Activated T-cell treated with anti-CD3 and anti-CD28 coated beads, Interleukin-2, amount 50 U/mL, for 24 hours (primary cell): ENCODE measurements around the gene PYHIN1.

Experiments
- DNase-seq: peaks from one replicate; pipeline ENCODE4 v3.0.0-alpha.2; 2020
- H3K27ac Mint-ChIP-seq: 2 replicates; pipeline ENCODE4 v1.8.0; 2020; ENCODE audit warnings: mild to moderate bottlenecking, mixed read lengths
- H3K27me3 Mint-ChIP-seq: 2 replicates; pipeline ENCODE4 v1.8.0; 2020; ENCODE audit warnings: mixed read lengths
- H3K36me3 Mint-ChIP-seq: 2 replicates; pipeline ENCODE4 v1.8.0; 2020; ENCODE audit warnings: low read depth, mixed read lengths
- H3K4me1 Mint-ChIP-seq: 2 replicates; pipeline ENCODE4 v1.8.0; 2020; ENCODE audit warnings: low read depth, mixed read lengths
- H3K4me3 Mint-ChIP-seq: 2 replicates; pipeline ENCODE4 v1.8.0; 2020; ENCODE audit warnings: mild to moderate bottlenecking, moderate library complexity, mixed read lengths
- H3K9me3 Mint-ChIP-seq: 2 replicates; pipeline ENCODE4 v1.8.0; 2020; ENCODE audit warnings: mixed read lengths

Gene PYHIN1

DNA sequence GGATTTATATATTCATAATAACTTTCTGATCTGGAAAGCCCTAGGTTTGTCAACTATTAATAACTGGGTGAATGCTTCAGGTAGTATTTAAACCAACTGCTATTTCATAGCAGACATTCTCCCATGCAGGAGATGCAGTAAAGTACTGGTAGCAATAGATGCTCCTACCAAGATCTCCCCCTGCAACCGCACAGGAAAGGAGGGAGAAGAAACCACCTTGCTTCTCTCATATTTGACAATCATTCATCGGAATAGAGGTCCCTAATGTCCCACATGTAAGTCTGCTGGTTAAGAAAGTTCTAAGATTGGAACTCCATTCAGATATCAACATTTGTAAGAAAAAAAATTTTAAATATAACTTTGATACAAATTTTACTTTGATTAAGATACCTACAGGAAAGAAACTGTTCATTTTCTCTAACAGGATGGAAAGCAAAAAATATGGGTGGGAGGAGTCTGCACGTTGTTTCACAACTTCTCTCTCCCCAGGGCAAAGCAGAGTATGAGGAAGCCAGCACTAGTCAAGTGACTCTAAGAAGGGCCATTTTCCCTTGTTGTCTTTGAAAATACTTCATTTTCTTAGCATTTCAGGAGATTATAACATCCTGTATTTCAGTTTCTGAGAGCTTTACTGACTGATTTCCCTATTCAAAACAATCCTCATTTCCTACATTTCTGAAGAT, at the start of gene PYHIN1:
PYHIN1 (plus strand) TSS at position 498 of the 683 bp plus-strand sequence. CDS start 5,359 bp downstream, outside the sequence.
- peak within 1 kb of the TSS; percentile 84 for H3K4me3 Mint-ChIP-seq
- H3K9me3 Mint-ChIP-seq, result peaks cover 6% of the 10 kb centered on the region
- no peak for DNase-seq
- peaks cover 49% of the 10 kb centered on the region for H3K4me1 Mint-ChIP-seq
- peak within 1 kb of the TSS; percentile 92 for H3K27ac Mint-ChIP-seq
- no peaks in the 10 kb centered on the region for H3K27me3 Mint-ChIP-seq
- H3K36me3 Mint-ChIP-seq, result peaks cover 8% of the 10 kb centered on the region

GRCh38 chr1:158893654-158894053, 37.7 kb upstream of the PYHIN1 start:
- Mint-ChIP-seq H3K27me3 (no peaks in the 10 kb centered on the region), H3K4me1 (no peaks in the 10 kb centered on the region), H3K36me3 (no peaks in the 10 kb centered on the region), H3K4me3 (no peak overlapping the region), H3K9me3 (peaks cover 2% of the 10 kb centered on the region), H3K27ac (no peak overlapping the region)
- no peak for DNase-seq

GRCh38 chr1:158898722-158899121, 32.6 kb upstream of the PYHIN1 start:
- Mint-ChIP-seq H3K27me3 (peaks cover 15% of the 10 kb centered on the region), H3K27ac (no peak overlapping the region), H3K4me3 (no peak overlapping the region), H3K9me3 (peaks cover 2% of the 10 kb centered on the region), H3K36me3 (no peaks in the 10 kb centered on the region), H3K4me1 (peaks cover 9% of the 10 kb centered on the region)
- no peak for DNase-seq

- Mint-ChIP-seq H3K27me3 (peaks cover 25% of the 10 kb centered on the region), H3K4me1 (peaks cover 9% of the 10 kb centered on the region), H3K9me3 (no peaks in the 10 kb centered on the region), H3K27ac (no peak overlapping the region), H3K4me3 (no peak overlapping the region), H3K36me3 (no peaks in the 10 kb centered on the region)
- DNase-seq, result no peak
Observed at GRCh38 chr1:158901623-158902022, 29.7 kb upstream of the PYHIN1 start.

GRCh38 chr1:158916085-158916484, 15.3 kb upstream of the PYHIN1 start:
- H3K4me3 Mint-ChIP-seq, result no peak overlapping the region
- no peaks in the 10 kb centered on the region for H3K4me1 Mint-ChIP-seq
- DNase-seq, result no peak
- H3K27ac Mint-ChIP-seq, result no peak overlapping the region
- peaks cover 33% of the 10 kb centered on the region for H3K9me3 Mint-ChIP-seq
- peaks cover 9% of the 10 kb centered on the region for H3K36me3 Mint-ChIP-seq
- no peaks in the 10 kb centered on the region for H3K27me3 Mint-ChIP-seq

- Mint-ChIP-seq H3K27me3 (no peaks in the 10 kb centered on the region), H3K27ac (peak overlapping the region; percentile 16), H3K4me1 (peaks cover 15% of the 10 kb centered on the region), H3K36me3 (peaks cover 9% of the 10 kb centered on the region), H3K4me3 (no peak overlapping the region), H3K9me3 (peaks cover 22% of the 10 kb centered on the region)
- no peak for DNase-seq
Observed at GRCh38 chr1:158924677-158925076, 6.7 kb upstream of the PYHIN1 start.

DNA sequence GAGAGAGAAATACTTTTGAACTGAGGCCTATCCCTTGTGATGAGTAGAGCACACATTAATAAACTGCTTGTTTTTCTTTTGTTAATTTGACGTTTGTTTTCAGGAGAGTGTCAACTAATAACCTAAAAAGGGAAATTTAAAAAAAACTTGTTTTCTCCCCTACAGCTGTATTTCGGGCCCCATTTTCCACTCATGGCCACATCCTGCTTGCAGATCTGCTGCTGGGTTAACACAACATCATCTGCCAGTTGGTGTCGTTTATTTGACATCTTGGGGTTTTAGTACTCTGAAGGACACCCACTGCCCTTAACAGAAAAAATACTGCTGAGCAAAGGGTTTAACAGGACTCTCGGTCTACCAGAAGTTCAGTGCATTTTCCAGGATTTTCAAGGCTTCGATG, 848 bp upstream of the PYHIN1 start:
- Mint-ChIP-seq H3K36me3 (peaks cover 6% of the 10 kb centered on the region), H3K4me1 (peaks cover 44% of the 10 kb centered on the region), H3K9me3 (peaks cover 6% of the 10 kb centered on the region), H3K27me3 (no peaks in the 10 kb centered on the region), H3K27ac (peak overlapping the region; percentile 82), H3K4me3 (peak overlapping the region; percentile 37)
- DNase-seq, result no peak

DNA sequence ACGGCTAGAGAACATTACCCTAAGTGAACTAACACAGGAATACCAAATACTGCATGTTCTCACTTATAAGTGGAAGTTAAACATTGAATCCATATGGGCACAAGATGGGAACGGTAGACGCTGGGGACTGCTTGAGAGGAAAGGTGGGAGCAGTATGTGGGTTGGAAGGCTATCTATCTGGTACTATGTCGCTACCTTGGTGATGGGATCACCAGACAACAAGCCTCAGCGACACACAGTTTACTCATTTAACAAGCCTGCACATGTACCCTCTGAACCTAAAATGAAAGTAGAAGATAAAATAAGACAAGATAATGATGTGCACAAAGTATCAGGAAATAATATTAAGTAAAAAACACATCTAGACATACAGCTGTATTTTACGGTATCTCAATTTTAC, 819 bp downstream of the PYHIN1 start:
- H3K4me3 Mint-ChIP-seq, result peak overlapping the region; percentile 84
- H3K27ac Mint-ChIP-seq, result peak overlapping the region; percentile 92
- H3K36me3 Mint-ChIP-seq, result peaks cover 17% of the 10 kb centered on the region
- DNase-seq, result no peak
- H3K9me3 Mint-ChIP-seq, result peaks cover 3% of the 10 kb centered on the region
- H3K27me3 Mint-ChIP-seq, result no peaks in the 10 kb centered on the region
- H3K4me1 Mint-ChIP-seq, result peaks cover 50% of the 10 kb centered on the region

DNA sequence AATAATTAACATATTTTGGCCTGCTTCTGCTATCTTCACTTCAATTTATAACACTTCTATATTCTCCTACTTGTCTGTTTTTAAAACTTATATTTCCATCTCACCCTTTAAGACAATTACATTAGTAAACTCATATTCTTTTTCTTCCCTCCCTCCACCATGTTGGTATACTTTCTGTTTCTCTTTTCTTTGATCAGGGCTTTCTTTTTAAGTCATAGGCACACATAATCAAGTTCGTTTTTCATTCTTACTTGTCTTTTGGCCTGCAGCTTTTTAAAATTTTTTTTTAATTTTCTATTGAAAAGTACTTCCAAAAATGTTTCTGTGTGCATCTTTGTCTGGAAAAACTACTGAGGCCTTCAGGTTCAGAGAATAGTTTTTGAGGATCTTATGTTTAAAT, 2.3 kb downstream of the PYHIN1 start:
- peaks cover 23% of the 10 kb centered on the region for H3K36me3 Mint-ChIP-seq
- no peaks in the 10 kb centered on the region for H3K27me3 Mint-ChIP-seq
- H3K9me3 Mint-ChIP-seq, result no peaks in the 10 kb centered on the region
- peaks cover 56% of the 10 kb centered on the region for H3K4me1 Mint-ChIP-seq
- peak overlapping the region; percentile 70 for H3K4me3 Mint-ChIP-seq
- no peak for DNase-seq
- peak overlapping the region; percentile 80 for H3K27ac Mint-ChIP-seq

DNA sequence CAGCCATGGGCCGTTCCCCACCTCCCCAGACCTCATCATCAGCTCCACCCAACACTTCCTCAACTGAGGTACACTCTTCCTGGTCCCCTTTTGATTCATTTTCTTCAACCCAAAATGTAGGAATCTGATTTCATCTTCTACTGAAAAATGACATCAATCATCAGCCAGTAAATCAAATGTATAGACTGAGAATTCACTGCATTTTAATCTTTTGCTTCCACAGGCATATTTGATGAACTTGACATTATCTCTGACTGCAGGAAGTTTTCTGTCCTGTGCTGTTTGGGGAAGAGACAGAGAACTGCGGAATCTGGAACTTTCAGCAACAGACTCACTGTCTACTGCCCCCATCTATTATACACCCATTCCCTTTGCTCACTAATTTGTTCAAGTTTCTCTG, 7.8 kb downstream of the PYHIN1 start:
- H3K27me3 Mint-ChIP-seq, result no peaks in the 10 kb centered on the region
- peak overlapping the region; percentile 11 for H3K27ac Mint-ChIP-seq
- no peak for DNase-seq
- peaks cover 60% of the 10 kb centered on the region for H3K36me3 Mint-ChIP-seq
- no peaks in the 10 kb centered on the region for H3K9me3 Mint-ChIP-seq
- H3K4me3 Mint-ChIP-seq, result no peak overlapping the region
- peaks cover 49% of the 10 kb centered on the region for H3K4me1 Mint-ChIP-seq

- peaks cover 34% of the 10 kb centered on the region for H3K4me1 Mint-ChIP-seq
- peaks cover 73% of the 10 kb centered on the region for H3K36me3 Mint-ChIP-seq
- no peak overlapping the region for H3K4me3 Mint-ChIP-seq
- no peak overlapping the region for H3K27ac Mint-ChIP-seq
- H3K9me3 Mint-ChIP-seq, result no peaks in the 10 kb centered on the region
- no peaks in the 10 kb centered on the region for H3K27me3 Mint-ChIP-seq
- no peak for DNase-seq
Observed at GRCh38 chr1:158941317-158941716, 10.0 kb downstream of the PYHIN1 start.

DNA sequence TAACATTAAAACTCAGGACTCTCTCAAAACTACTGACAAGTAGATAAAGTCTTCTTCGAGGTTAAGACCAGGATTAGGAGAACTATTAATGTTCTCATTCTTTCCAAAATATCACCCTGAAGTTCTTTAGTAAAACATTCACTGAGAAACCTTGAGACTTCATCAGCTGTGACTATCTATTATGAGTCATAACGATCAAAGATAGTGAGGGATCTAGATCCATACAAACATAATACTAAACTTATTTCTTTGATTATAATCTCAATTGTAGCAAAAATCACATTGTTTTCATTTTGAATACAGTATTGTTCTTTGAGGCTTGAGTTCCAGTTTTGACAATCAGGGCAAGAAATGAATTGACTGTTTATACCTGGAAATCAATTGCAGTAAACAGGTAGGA, 11.1 kb downstream of the PYHIN1 start:
- H3K4me1 Mint-ChIP-seq, result peaks cover 37% of the 10 kb centered on the region
- peaks cover 74% of the 10 kb centered on the region for H3K36me3 Mint-ChIP-seq
- H3K4me3 Mint-ChIP-seq, result no peak overlapping the region
- H3K27ac Mint-ChIP-seq, result no peak overlapping the region
- H3K27me3 Mint-ChIP-seq, result no peaks in the 10 kb centered on the region
- DNase-seq, result no peak
- H3K9me3 Mint-ChIP-seq, result no peaks in the 10 kb centered on the region

DNA sequence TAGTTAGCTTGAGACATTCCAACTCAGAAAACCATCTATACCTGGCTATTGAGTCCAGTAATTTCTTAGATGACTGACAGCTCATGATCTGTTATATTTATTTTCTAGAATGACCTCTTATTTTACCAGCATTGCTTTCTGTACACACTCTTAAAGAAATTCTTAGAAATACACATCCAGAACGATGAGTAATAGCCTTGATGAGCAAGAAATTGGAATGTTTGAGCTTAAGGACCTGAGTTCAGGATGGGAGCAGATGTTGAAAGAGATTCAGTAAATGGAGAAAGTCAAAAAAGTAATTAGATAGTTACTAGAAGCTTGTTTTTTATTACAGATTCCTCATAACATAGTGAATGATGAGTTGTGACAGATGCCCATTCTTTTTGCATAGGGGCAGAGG, 11.7 kb downstream of the PYHIN1 start:
- no peak for DNase-seq
- Mint-ChIP-seq H3K4me3 (no peak overlapping the region), H3K27me3 (no peaks in the 10 kb centered on the region), H3K4me1 (peaks cover 34% of the 10 kb centered on the region), H3K9me3 (no peaks in the 10 kb centered on the region), H3K36me3 (peaks cover 77% of the 10 kb centered on the region), H3K27ac (no peak overlapping the region)

DNA sequence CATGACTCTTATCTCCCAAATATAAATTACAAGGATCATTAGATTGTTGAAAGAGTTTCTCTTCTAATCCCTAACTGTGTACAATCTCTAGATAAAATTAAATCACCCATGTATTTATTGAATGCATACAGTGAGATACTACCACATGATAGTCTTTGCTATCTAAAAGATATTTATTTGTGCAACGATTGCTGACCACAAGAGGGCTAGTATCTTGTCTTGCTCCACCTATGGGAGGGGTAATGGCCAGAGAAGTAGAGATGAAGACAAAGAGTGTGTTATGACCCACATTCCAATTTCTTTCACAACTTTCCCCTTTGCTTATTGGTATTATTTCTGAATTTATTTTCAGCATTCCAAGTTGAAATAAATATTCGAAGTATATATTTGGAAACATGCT, 13.7 kb downstream of the PYHIN1 start:
- no peak for DNase-seq
- Mint-ChIP-seq H3K36me3 (peaks cover 84% of the 10 kb centered on the region), H3K9me3 (no peaks in the 10 kb centered on the region), H3K27me3 (no peaks in the 10 kb centered on the region), H3K27ac (no peak overlapping the region), H3K4me3 (no peak overlapping the region), H3K4me1 (peaks cover 27% of the 10 kb centered on the region)

- peaks cover 89% of the 10 kb centered on the region for H3K36me3 Mint-ChIP-seq
- no peaks in the 10 kb centered on the region for H3K27me3 Mint-ChIP-seq
- H3K4me3 Mint-ChIP-seq, result no peak overlapping the region
- DNase-seq, result no peak
- H3K4me1 Mint-ChIP-seq, result peaks cover 31% of the 10 kb centered on the region
- no peak overlapping the region for H3K27ac Mint-ChIP-seq
- H3K9me3 Mint-ChIP-seq, result no peaks in the 10 kb centered on the region
Observed at GRCh38 chr1:158946785-158947184, 15.4 kb downstream of the PYHIN1 start.

GRCh38 chr1:158951956-158952355, 20.6 kb downstream of the PYHIN1 start:
- Mint-ChIP-seq H3K27me3 (no peaks in the 10 kb centered on the region), H3K4me3 (no peak overlapping the region), H3K27ac (no peak overlapping the region), H3K36me3 (peaks cover 56% of the 10 kb centered on the region), H3K9me3 (no peaks in the 10 kb centered on the region), H3K4me1 (peaks cover 14% of the 10 kb centered on the region)
- DNase-seq, result no peak
